Measurements from ENCODE around the gene ALG1L2.
"Not testable (repeated sequence)": the region's sequence is repeated elsewhere in the genome, so short reads cannot be mapped to it uniquely, and the experiment has no call there.

Gene ALG1L2

GRCh38 chr3:130125406-130125805 lies 43.8 kb downstream of the ALG1L2 start:
- WGBS: 71% methylated on average over 1 of the region's 2 CpGs
- not testable (repeated sequence) for H2AK5ac ChIP-seq (ENCODE audit: low read length, severe bottlenecking); H3K27ac ChIP-seq (ENCODE audit: low read length, poor library complexity, severe bottlenecking); H2BK5ac ChIP-seq (ENCODE audit: low read depth, low read length, poor library complexity, severe bottlenecking); H3K36me3 ChIP-seq (ENCODE audit: control insufficient read depth in 1 of 2, insufficient read depth in 2 of 2, low read depth in 1 of 2, low read length in 2 of 2); H4K91ac ChIP-seq (ENCODE audit: low read length); H3K4ac ChIP-seq (ENCODE audit: low read depth in 1 of 2, low read length in 2 of 2); H3K4me1 ChIP-seq (ENCODE audit: control insufficient read depth, insufficient read depth, low read depth, low read length); H3K27me3 ChIP-seq (ENCODE audit: control insufficient read depth in 1 of 2, insufficient read depth in 1 of 2, low read length in 2 of 2); H3K23ac ChIP-seq (ENCODE audit: low read length in 2 of 2); H2BK12ac ChIP-seq (ENCODE audit: low read length in 2 of 2); H3K4me3 ChIP-seq (ENCODE audit: insufficient read depth in 1 of 2, low read depth in 1 of 2, low read length in 2 of 2); H3K79me1 ChIP-seq (replicated peaks; ENCODE audit: low read length, poor library complexity, severe bottlenecking); DNase-seq; H3K9ac ChIP-seq (ENCODE audit: low read length); H3K9me3 ChIP-seq (ENCODE audit: control insufficient read depth, low read length); H3K4me2 ChIP-seq (ENCODE audit: low read length, poor library complexity, severe bottlenecking); H4K8ac ChIP-seq (ENCODE audit: low read length); H2BK120ac ChIP-seq (ENCODE audit: low read depth, low read length); H3K18ac ChIP-seq (ENCODE audit: low read depth in 1 of 2, low read length in 2 of 2); H2AFZ ChIP-seq (ENCODE audit: low read depth, low read length); H2BK15ac ChIP-seq (ENCODE audit: low read depth, poor library complexity, severe bottlenecking); H3K14ac ChIP-seq (ENCODE audit: low read length in 2 of 2)

- not testable (repeated sequence) for DNase-seq; H3K4me1 ChIP-seq (ENCODE audit: control insufficient read depth, insufficient read depth, low read depth, low read length); H4K8ac ChIP-seq (ENCODE audit: low read length); H3K4me2 ChIP-seq (ENCODE audit: low read length, poor library complexity, severe bottlenecking); H3K14ac ChIP-seq (ENCODE audit: low read length in 2 of 2); H3K27ac ChIP-seq (ENCODE audit: low read length, poor library complexity, severe bottlenecking); H2BK120ac ChIP-seq (ENCODE audit: low read depth, low read length); H2BK5ac ChIP-seq (ENCODE audit: low read depth, low read length, poor library complexity, severe bottlenecking); H3K4ac ChIP-seq (ENCODE audit: low read depth in 1 of 2, low read length in 2 of 2); H3K36me3 ChIP-seq (ENCODE audit: control insufficient read depth in 1 of 2, insufficient read depth in 2 of 2, low read depth in 1 of 2, low read length in 2 of 2); H3K27me3 ChIP-seq (ENCODE audit: control insufficient read depth in 1 of 2, insufficient read depth in 1 of 2, low read length in 2 of 2); H2AK5ac ChIP-seq (ENCODE audit: low read length, severe bottlenecking); H3K9ac ChIP-seq (ENCODE audit: low read length); H2BK12ac ChIP-seq (ENCODE audit: low read length in 2 of 2); H2AFZ ChIP-seq (ENCODE audit: low read depth, low read length); H3K18ac ChIP-seq (ENCODE audit: low read depth in 1 of 2, low read length in 2 of 2); H3K79me1 ChIP-seq (replicated peaks; ENCODE audit: low read length, poor library complexity, severe bottlenecking); H3K9me3 ChIP-seq (ENCODE audit: control insufficient read depth, low read length); H3K23ac ChIP-seq (ENCODE audit: low read length in 2 of 2); H4K91ac ChIP-seq (ENCODE audit: low read length); H3K4me3 ChIP-seq (ENCODE audit: insufficient read depth in 1 of 2, low read depth in 1 of 2, low read length in 2 of 2); H2BK15ac ChIP-seq (ENCODE audit: low read depth, poor library complexity, severe bottlenecking)
- WGBS: 55% methylated on average over 5 of the region's 7 CpGs
Observed at GRCh38 chr3:130136337-130136736, 54.7 kb downstream of the ALG1L2 start.

- 68% methylated on average over 2 of the region's 2 CpGs for WGBS
- not testable (repeated sequence) for H2AK5ac ChIP-seq (ENCODE audit: low read length, severe bottlenecking); H3K4ac ChIP-seq (ENCODE audit: low read depth in 1 of 2, low read length in 2 of 2); H3K14ac ChIP-seq (ENCODE audit: low read length in 2 of 2); H2BK5ac ChIP-seq (ENCODE audit: low read depth, low read length, poor library complexity, severe bottlenecking); H2BK12ac ChIP-seq (ENCODE audit: low read length in 2 of 2); H3K27me3 ChIP-seq (ENCODE audit: control insufficient read depth in 1 of 2, insufficient read depth in 1 of 2, low read length in 2 of 2); H3K4me1 ChIP-seq (ENCODE audit: control insufficient read depth, insufficient read depth, low read depth, low read length); H3K23ac ChIP-seq (ENCODE audit: low read length in 2 of 2); H2BK120ac ChIP-seq (ENCODE audit: low read depth, low read length); H4K8ac ChIP-seq (ENCODE audit: low read length); H3K79me1 ChIP-seq (replicated peaks; ENCODE audit: low read length, poor library complexity, severe bottlenecking); H3K4me3 ChIP-seq (ENCODE audit: insufficient read depth in 1 of 2, low read depth in 1 of 2, low read length in 2 of 2); H4K91ac ChIP-seq (ENCODE audit: low read length); H3K9ac ChIP-seq (ENCODE audit: low read length); H2BK15ac ChIP-seq (ENCODE audit: low read depth, poor library complexity, severe bottlenecking); H3K36me3 ChIP-seq (ENCODE audit: control insufficient read depth in 1 of 2, insufficient read depth in 2 of 2, low read depth in 1 of 2, low read length in 2 of 2); H3K4me2 ChIP-seq (ENCODE audit: low read length, poor library complexity, severe bottlenecking); H3K9me3 ChIP-seq (ENCODE audit: control insufficient read depth, low read length); DNase-seq; H3K18ac ChIP-seq (ENCODE audit: low read depth in 1 of 2, low read length in 2 of 2); H3K27ac ChIP-seq (ENCODE audit: low read length, poor library complexity, severe bottlenecking); H2AFZ ChIP-seq (ENCODE audit: low read depth, low read length)
Observed at GRCh38 chr3:130137685-130138084, 56.1 kb downstream of the ALG1L2 start.

- not testable (repeated sequence) for H3K4me1 ChIP-seq (ENCODE audit: control insufficient read depth, insufficient read depth, low read depth, low read length); H2BK120ac ChIP-seq (ENCODE audit: low read depth, low read length)
- WGBS: 61% methylated on average over 4 of the region's 8 CpGs
Observed at GRCh38 chr3:130138992-130139391, 57.4 kb downstream of the ALG1L2 start.

More at GRCh38 chr3:130138992-130139391, 57.4 kb downstream of the ALG1L2 start:
- not testable (repeated sequence) for DNase-seq; H3K27me3 ChIP-seq (ENCODE audit: control insufficient read depth in 1 of 2, insufficient read depth in 1 of 2, low read length in 2 of 2); H2AK5ac ChIP-seq (ENCODE audit: low read length, severe bottlenecking); H3K79me1 ChIP-seq (replicated peaks; ENCODE audit: low read length, poor library complexity, severe bottlenecking); H3K14ac ChIP-seq (ENCODE audit: low read length in 2 of 2); H3K4me3 ChIP-seq (ENCODE audit: insufficient read depth in 1 of 2, low read depth in 1 of 2, low read length in 2 of 2); H4K8ac ChIP-seq (ENCODE audit: low read length); H2AFZ ChIP-seq (ENCODE audit: low read depth, low read length); H3K36me3 ChIP-seq (ENCODE audit: control insufficient read depth in 1 of 2, insufficient read depth in 2 of 2, low read depth in 1 of 2, low read length in 2 of 2); H3K27ac ChIP-seq (ENCODE audit: low read length, poor library complexity, severe bottlenecking); H3K4me2 ChIP-seq (ENCODE audit: low read length, poor library complexity, severe bottlenecking); H3K23ac ChIP-seq (ENCODE audit: low read length in 2 of 2); H3K18ac ChIP-seq (ENCODE audit: low read depth in 1 of 2, low read length in 2 of 2); H4K91ac ChIP-seq (ENCODE audit: low read length); H3K4ac ChIP-seq (ENCODE audit: low read depth in 1 of 2, low read length in 2 of 2); H3K9ac ChIP-seq (ENCODE audit: low read length); H2BK12ac ChIP-seq (ENCODE audit: low read length in 2 of 2); H3K9me3 ChIP-seq (ENCODE audit: control insufficient read depth, low read length); H2BK15ac ChIP-seq (ENCODE audit: low read depth, poor library complexity, severe bottlenecking); H2BK5ac ChIP-seq (ENCODE audit: low read depth, low read length, poor library complexity, severe bottlenecking)

All from mesenchymal stem cell (in vitro differentiated cells and primary cell).